ENCODE data around the gene PPP2R5E. TPM values are rescaled to one million over a fixed set of nuclear protein-coding genes. Genes with fewer than 3 reads are reported as not detected.

PPP2R5E gene
- total RNA-seq, result 11.0 and 27.8 TPM in 2 replicates

DNA sequence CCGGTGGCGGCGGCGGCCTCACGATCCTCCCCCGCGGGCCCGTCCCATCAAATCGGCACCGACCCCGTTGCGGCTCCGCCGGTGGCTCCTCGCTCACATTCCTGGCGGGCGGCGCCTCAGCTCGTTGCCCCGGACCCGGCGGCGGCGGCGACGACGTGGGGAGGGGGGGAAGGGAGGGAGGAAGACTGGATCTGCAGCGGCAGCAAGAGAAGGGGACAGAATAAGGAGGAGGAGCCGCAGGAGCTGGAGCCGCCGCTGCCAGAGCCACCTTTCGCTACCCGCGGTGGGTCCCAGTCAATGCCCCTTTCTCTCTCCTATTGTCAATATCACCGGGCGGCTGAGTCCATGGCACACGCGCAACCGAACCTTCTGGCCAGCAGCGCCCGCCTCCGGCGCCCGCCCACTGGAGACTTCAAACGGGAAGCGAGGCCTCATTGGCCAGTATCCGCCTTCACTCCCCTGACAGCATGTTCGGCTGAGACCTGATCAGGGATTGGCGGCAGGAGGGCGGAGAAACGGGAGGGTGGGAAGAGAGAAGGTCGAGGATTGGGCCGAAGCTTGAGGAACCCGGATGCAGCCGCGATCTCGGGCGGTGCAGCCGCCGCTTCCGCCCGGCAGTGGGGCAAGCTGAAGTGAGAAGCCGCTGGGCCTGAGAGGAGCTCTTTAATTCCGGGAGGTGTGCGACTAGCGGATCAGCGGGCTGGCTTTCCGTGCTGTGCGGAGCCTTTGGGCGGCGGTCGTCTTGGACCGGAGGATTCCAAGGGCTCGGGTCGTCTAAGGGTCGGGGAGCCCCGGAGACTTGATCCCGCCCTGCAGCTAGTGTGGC is at the start of gene PPP2R5E:
PPP2R5E (minus strand) TSS at position 378 of the 826 bp plus-strand sequence. CDS start 3,692 bp downstream, outside the sequence.

Other genes starting within 250 kb of the PPP2R5E start
- not detected in 2 replicates for gene GPHB5, start 224.4 kb downstream of the PPP2R5E start, total RNA-seq
- 13.9 and 22.4 TPM in 2 replicates for gene WDR89, start 98.5 kb upstream of the PPP2R5E start, total RNA-seq
- gene SGPP1, start 184.7 kb upstream of the PPP2R5E start, total RNA-seq, result 6.5 and 9.4 TPM in 2 replicates

Measured in bladder microvascular endothelial cell (primary cell).